Measurements from ENCODE around the gene SERTAD1. TPM values are rescaled to one million over a fixed set of nuclear protein-coding genes. Genes with fewer than 3 reads are reported as not detected.

SERTAD1 gene
- polyA plus RNA-seq, 4 donors: 6.3 to 11.2 (median 8.2) TPM

GRCh38 chr19:40407714-40408597 is 17.8 kb downstream of the SERTAD1 start:
- DNase-seq (ENCODE audit: low read depth in 4 of 4, low spot score in 3 of 4): no peak

- DNase-seq (ENCODE audit: low read depth in 4 of 4, low spot score in 3 of 4): peak; percentile 58 to 75 (median 67)
Measured at GRCh38 chr19:40403262-40403984, 22.4 kb downstream of the SERTAD1 start.

- DNase-seq (ENCODE audit: low read depth in 4 of 4, low spot score in 3 of 4): no peak
Measured at GRCh38 chr19:40400559-40400958, 25.2 kb downstream of the SERTAD1 start.

- DNase-seq (ENCODE audit: low read depth in 4 of 4, low spot score in 3 of 4): peak in 1 of 4 donors; percentile 34
Measured at GRCh38 chr19:40398417-40399131, 27.2 kb downstream of the SERTAD1 start.

- DNase-seq (ENCODE audit: low read depth in 4 of 4, low spot score in 3 of 4): no peak
Measured at GRCh38 chr19:40397568-40397906, 28.3 kb downstream of the SERTAD1 start.

- no peak for DNase-seq (ENCODE audit: low read depth in 4 of 4, low spot score in 3 of 4)
Measured at GRCh38 chr19:40396886-40397567, 28.8 kb downstream of the SERTAD1 start.

GRCh38 chr19:40395956-40396355 is 29.8 kb downstream of the SERTAD1 start:
- no peak for DNase-seq (ENCODE audit: low read depth in 4 of 4, low spot score in 3 of 4)

- DNase-seq (ENCODE audit: low read depth in 4 of 4, low spot score in 3 of 4): no peak
Measured at GRCh38 chr19:40394816-40395210, 31.0 kb downstream of the SERTAD1 start.

GRCh38 chr19:40393894-40394815 is 31.6 kb downstream of the SERTAD1 start:
- no peak for DNase-seq (ENCODE audit: low read depth in 4 of 4, low spot score in 3 of 4)

- no peak for DNase-seq (ENCODE audit: low read depth in 4 of 4, low spot score in 3 of 4)
Measured at GRCh38 chr19:40392894-40393517, 32.8 kb downstream of the SERTAD1 start.

GRCh38 chr19:40392123-40392522 is 33.7 kb downstream of the SERTAD1 start:
- DNase-seq (ENCODE audit: low read depth in 4 of 4, low spot score in 3 of 4): no peak

GRCh38 chr19:40390084-40390742 is 35.6 kb downstream of the SERTAD1 start, which contains the start of gene HIPK4:
HIPK4 (minus strand) TSS chr19:40390181; CDS start chr19:40389902, 279 bp downstream.
- DNase-seq (ENCODE audit: low read depth in 4 of 4, low spot score in 3 of 4): no peak

- DNase-seq (ENCODE audit: low read depth in 4 of 4, low spot score in 3 of 4): no peak
Measured at GRCh38 chr19:40389404-40390083, 36.2 kb downstream of the SERTAD1 start.

GRCh38 chr19:40388481-40388880 is 37.3 kb downstream of the SERTAD1 start:
- DNase-seq (ENCODE audit: low read depth in 4 of 4, low spot score in 3 of 4): no peak

GRCh38 chr19:40387155-40387554 is 38.6 kb downstream of the SERTAD1 start:
- DNase-seq (ENCODE audit: low read depth in 4 of 4, low spot score in 3 of 4): no peak

- DNase-seq (ENCODE audit: low read depth in 4 of 4, low spot score in 3 of 4): no peak
Measured at GRCh38 chr19:40383668-40384248, 42.0 kb downstream of the SERTAD1 start.

GRCh38 chr19:40381321-40381720 is 44.5 kb downstream of the SERTAD1 start:
- no peak for DNase-seq (ENCODE audit: low read depth in 4 of 4, low spot score in 3 of 4)

All from left renal pelvis (tissue), 4 donors.